ENCODE measurements around the gene CASP7. TPM values are rescaled to one million over a fixed set of nuclear protein-coding genes. Genes with fewer than 3 reads are reported as not detected.

Gene CASP7
- total and polyA plus RNA-seq, 10 of the 15 experiments (the other 5 are each of a cell fraction or from before 2014, with no cell fraction given) = 23.7 to 34.4 (median 28.7) TPM

- H3K4me1 ChIP-seq (ENCODE audit: control insufficient read depth, insufficient read depth, low read length) = no peaks in the 10 kb centered on the region
- no peaks in the 10 kb centered on the region for H3K79me2 ChIP-seq (ENCODE audit: control insufficient read depth, insufficient read depth, low read length)
- H2AFZ ChIP-seq (ENCODE audit: control insufficient read depth, low read depth, low read length) = no peak overlapping the region
- BruUV-seq (replicated peaks) = no TSS peak
- intact Hi-C loops (cut with micrococcal nuclease; ENCODE audit: unreplicated experiment) = no loop called here
- DNase-seq (ENCODE audit: low read depth, low spot score) = no peak
- no peaks in the 10 kb centered on the region for H3K9me3 ChIP-seq (replicated peaks; ENCODE audit: control insufficient read depth, insufficient read depth, low read length)
- ChIA-PET SMC1A (ENCODE audit: uncharacterized antibody, unreplicated experiment) (no interaction called here), POLR2A (no interaction called here), RAD21 (ENCODE audit: unreplicated experiment) (no interaction called here), CTCF (no interaction called here)
- H3K4me2 ChIP-seq (ENCODE audit: control insufficient read depth, insufficient read depth) = no peak overlapping the region
- no peaks in the 10 kb centered on the region for H3K36me3 ChIP-seq (ENCODE audit: control insufficient read depth in 2 of 2, insufficient read depth in 2 of 2, low read length in 1 of 2)
- ATAC-seq = no peak
- no peak overlapping the region for H3K4me3 ChIP-seq
- FAIRE-seq = no peak
- no peak overlapping the region for H3K9ac ChIP-seq (ENCODE audit: control insufficient read depth, insufficient read depth, low read length)
- in situ Hi-C loops (cut with MboI) = no loop called here
- 12% methylated on average over 7 of the region's 7 CpGs for WGBS (ENCODE audit: insufficient coverage, insufficient replicate concordance, low lambda C conversion rate, missing lambda C conversion rate)
- no peaks in the 10 kb centered on the region for H4K20me1 ChIP-seq (ENCODE audit: control insufficient read depth, insufficient read depth)
- H3K27me3 ChIP-seq (replicated peaks in 1 of 2; ENCODE audit: control insufficient read depth in 2 of 2, insufficient read depth in 2 of 2, low read length in 1 of 2) = no peaks in the 10 kb centered on the region; a peak in 2 of 4 replicates
- H3K27ac ChIP-seq (ENCODE audit: control insufficient read depth, insufficient read depth) = no peak overlapping the region
- TF ChIP-seq CUX1 (IDR thresholded peaks at IDR 0.05; ENCODE audit: insufficient replicate concordance, low read depth, low read length) (no peak), BHLHE40 (IDR thresholded peaks at IDR 0.05; ENCODE audit: borderline replicate concordance in 1 of 2, low read depth in 2 of 2, low read length in 1 of 2) (no peak), NFYB (IDR thresholded peaks at IDR 0.05; ENCODE audit: insufficient read depth, low read depth, low read length) (no peak), FOXK2 (IDR thresholded peaks at IDR 0.05) (no peak), BMI1 (IDR thresholded peaks at IDR 0.05; ENCODE audit: borderline replicate concordance) (no peak), DPF2 (IDR thresholded peaks at IDR 0.05) (no peak), PKNOX1 (IDR thresholded peaks at IDR 0.05) (no peak), SP1 (IDR thresholded peaks at IDR 0.05; ENCODE audit: low read depth, low read length) (no peak), TCF7 (IDR thresholded peaks at IDR 0.05; ENCODE audit: borderline replicate concordance) (no peak), YBX1 (IDR thresholded peaks at IDR 0.05) (no peak)
- TF ChIP-seq, protein P1, sequence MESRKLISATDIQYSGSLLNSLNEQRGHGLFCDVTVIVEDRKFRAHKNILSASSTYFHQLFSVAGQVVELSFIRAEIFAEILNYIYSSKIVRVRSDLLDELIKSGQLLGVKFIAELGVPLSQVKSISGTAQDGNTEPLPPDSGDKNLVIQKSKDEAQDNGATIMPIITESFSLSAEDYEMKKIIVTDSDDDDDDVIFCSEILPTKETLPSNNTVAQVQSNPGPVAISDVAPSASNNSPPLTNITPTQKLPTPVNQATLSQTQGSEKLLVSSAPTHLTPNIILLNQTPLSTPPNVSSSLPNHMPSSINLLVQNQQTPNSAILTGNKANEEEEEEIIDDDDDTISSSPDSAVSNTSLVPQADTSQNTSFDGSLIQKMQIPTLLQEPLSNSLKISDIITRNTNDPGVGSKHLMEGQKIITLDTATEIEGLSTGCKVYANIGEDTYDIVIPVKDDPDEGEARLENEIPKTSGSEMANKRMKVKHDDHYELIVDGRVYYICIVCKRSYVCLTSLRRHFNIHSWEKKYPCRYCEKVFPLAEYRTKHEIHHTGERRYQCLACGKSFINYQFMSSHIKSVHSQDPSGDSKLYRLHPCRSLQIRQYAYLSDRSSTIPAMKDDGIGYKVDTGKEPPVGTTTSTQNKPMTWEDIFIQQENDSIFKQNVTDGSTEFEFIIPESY (IDR thresholded peaks at IDR 0.05) = no peak
Measured at GRCh38 chr10:113644185-113645120, 35.3 kb upstream of the CASP7 start.
